Spleen (tissue), 7 donors: ENCODE data around the gene WARS2.

Source experiments
- POLR2A ChIP-seq, 3 donors: fragments of 450-650 bp; IDR thresholded peaks; one replicate each; pipeline ENCODE4 v1.5.1; 2017; ENCODE audit warnings: antibody characterized with exemption in 3 of 3, mild to moderate bottlenecking in 1 of 3
- TF ChIP-seq, protein P1 (sequence below), 11 experiments: fragments of 200-600 bp in 7 of 11; fragments of 450-650 bp in 4 of 11; sonication (generic) in 4 of 11; IDR thresholded peaks in 8 of 11; conservative IDR thresholded peaks in 3 of 11; 1 replicate in 7 of 11; 2 replicates in 4 of 11; pipeline versions ENCODE4 v1.4.0 to v1.8.0; 2016 to 2021; ENCODE audit warnings: antibody characterized with exemption in 11 of 11, inconsistent platforms in 4 of 11, mild to moderate bottlenecking in 1 of 11
- donor health status: DM: no; HTN: no; CAD: no; lungs with moderate emphysema.
- donor health status: DM: no; HTN: no; CAD: no.
- donor health status: DM: no; HTN: no; CAD: no.

- TF ChIP-seq, protein P1, sequence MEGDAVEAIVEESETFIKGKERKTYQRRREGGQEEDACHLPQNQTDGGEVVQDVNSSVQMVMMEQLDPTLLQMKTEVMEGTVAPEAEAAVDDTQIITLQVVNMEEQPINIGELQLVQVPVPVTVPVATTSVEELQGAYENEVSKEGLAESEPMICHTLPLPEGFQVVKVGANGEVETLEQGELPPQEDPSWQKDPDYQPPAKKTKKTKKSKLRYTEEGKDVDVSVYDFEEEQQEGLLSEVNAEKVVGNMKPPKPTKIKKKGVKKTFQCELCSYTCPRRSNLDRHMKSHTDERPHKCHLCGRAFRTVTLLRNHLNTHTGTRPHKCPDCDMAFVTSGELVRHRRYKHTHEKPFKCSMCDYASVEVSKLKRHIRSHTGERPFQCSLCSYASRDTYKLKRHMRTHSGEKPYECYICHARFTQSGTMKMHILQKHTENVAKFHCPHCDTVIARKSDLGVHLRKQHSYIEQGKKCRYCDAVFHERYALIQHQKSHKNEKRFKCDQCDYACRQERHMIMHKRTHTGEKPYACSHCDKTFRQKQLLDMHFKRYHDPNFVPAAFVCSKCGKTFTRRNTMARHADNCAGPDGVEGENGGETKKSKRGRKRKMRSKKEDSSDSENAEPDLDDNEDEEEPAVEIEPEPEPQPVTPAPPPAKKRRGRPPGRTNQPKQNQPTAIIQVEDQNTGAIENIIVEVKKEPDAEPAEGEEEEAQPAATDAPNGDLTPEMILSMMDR (IDR thresholded peaks at IDR 0.05 in 8 of 11, conservative IDR thresholded peaks at IDR 0.05 in 3 of 11): no peak
- no peak for TF ChIP-seq POLR2A (IDR thresholded peaks at IDR 0.05)
These were observed 159.0 kb downstream of the WARS2 start for GRCh38 chr1:118981436-118981835.
